Esophagus muscularis mucosa (tissue), 3 donors: ENCODE measurements around the gene ING1.

Experiments used
- CTCF ChIP-seq, 3 experiments: fragments of 200-600 bp in 2 of 3; fragments of 450-650 bp in 1 of 3; sonication (generic) in 2 of 3; IDR thresholded peaks; one replicate each; pipeline ENCODE4 v1.5.1; 2017 to 2019; ENCODE audit warnings: antibody characterized with exemption in 3 of 3, mild to moderate bottlenecking in 2 of 3, moderate library complexity in 1 of 3
- POLR2A ChIP-seq: fragments of 450-650 bp; IDR thresholded peaks from one replicate; pipeline ENCODE4 v1.6.1; 2017; ENCODE audit warnings: antibody characterized with exemption, moderate library complexity, mild to moderate bottlenecking, low read depth
- POLR2AphosphoS5 ChIP-seq, 2 donors: sonication (generic); formaldehyde crosslinking; IDR thresholded peaks; one replicate each; pipeline ENCODE4 v1.6.1; 2017; ENCODE audit warnings: antibody characterized with exemption in 2 of 2

GRCh38 chr13:110696776-110697175 lies 16.7 kb upstream of the ING1 start:
- TF ChIP-seq CTCF (IDR thresholded peaks at IDR 0.05) (no peak), POLR2A (no peak), POLR2AphosphoS5 (IDR thresholded peaks at IDR 0.05) (no peak)
